H9 (cell line): ENCODE results near the gene ZBTB48. TPM values are rescaled to one million over a fixed set of nuclear protein-coding genes. Genes with fewer than 3 reads are reported as not detected.
A peak's percentile ranks its signal among the peaks of the same experiment; 100 is the strongest.

Source experiments
- DNase-seq: peaks from one replicate; pipeline ENCODE4 v3.0.0-alpha.2; 2017
- H2AFZ ChIP-seq: one replicate; pipeline ENCODE4 v1.6.1; 2013; ENCODE audit warnings: mild to moderate bottlenecking, low read length, control low read depth, moderate library complexity
- H2AK5ac ChIP-seq: 2 replicates; pipeline ENCODE4 v1.6.1; 2013; ENCODE audit warnings: low read length, control low read depth, mixed read lengths; ENCODE audit not compliant: insufficient read length
- H2BK120ac ChIP-seq: one replicate; pipeline ENCODE4 v1.6.1; 2013; ENCODE audit warnings: low read depth, mild to moderate bottlenecking, low read length, control low read depth, inconsistent platforms; ENCODE audit not compliant: poor library complexity, severe bottlenecking
- H2BK12ac ChIP-seq: 2 replicates; pipeline ENCODE4 v1.6.1; 2013; ENCODE audit warnings: low read length, control low read depth, mixed read lengths, low read depth; ENCODE audit not compliant: insufficient read length
- H2BK15ac ChIP-seq: 2 replicates; pipeline ENCODE4 v1.6.1; 2013; ENCODE audit warnings: low read depth, low read length, control low read depth
- H2BK20ac ChIP-seq: one replicate; pipeline ENCODE4 v1.6.1; 2013; ENCODE audit warnings: low read depth, mild to moderate bottlenecking, low read length, control low read depth, inconsistent platforms; ENCODE audit not compliant: poor library complexity, severe bottlenecking
- H2BK5ac ChIP-seq: 2 replicates; pipeline ENCODE4 v1.6.1; 2013; ENCODE audit warnings: low read length, control low read depth, mixed read lengths; ENCODE audit not compliant: insufficient read length
- H3K14ac ChIP-seq: 2 replicates; pipeline ENCODE4 v1.6.1; 2013; ENCODE audit warnings: low read length, control low read depth; ENCODE audit not compliant: insufficient read depth
- H3K18ac ChIP-seq: 2 replicates; pipeline ENCODE4 v1.6.1; 2013; ENCODE audit warnings: low read depth, mild to moderate bottlenecking, mixed read lengths, low read length, control low read depth; ENCODE audit not compliant: insufficient read length
- H3K23ac ChIP-seq: 2 replicates; pipeline ENCODE4 v1.6.1; 2013; ENCODE audit warnings: low read length, control low read depth, mixed read lengths, low read depth; ENCODE audit not compliant: insufficient read length
- H3K23me2 ChIP-seq: 2 replicates; pipeline ENCODE4 v1.6.1; 2013; ENCODE audit warnings: low read depth, mild to moderate bottlenecking, mixed read lengths, low read length, control low read depth; ENCODE audit not compliant: insufficient read length, poor library complexity, severe bottlenecking
- H3K27ac ChIP-seq: 2 replicates; pipeline ENCODE4 v1.5.1; 2013; ENCODE audit warnings: low read length, control low read depth, mixed read lengths, low read depth; ENCODE audit not compliant: insufficient read length
- H3K27me3 ChIP-seq: 2 replicates; pipeline ENCODE4 v1.6.1; 2013; ENCODE audit warnings: low read length, control low read depth, inconsistent platforms; ENCODE audit not compliant: insufficient read depth
- H3K4ac ChIP-seq: 2 replicates; pipeline ENCODE4 v1.6.1; 2013; ENCODE audit warnings: low read depth, mild to moderate bottlenecking, control low read depth, inconsistent platforms, low read length, moderate library complexity
- H3K4me1 ChIP-seq: 2 replicates; pipeline ENCODE4 v1.6.1; 2013; ENCODE audit warnings: low read length, control low read depth, inconsistent platforms; ENCODE audit not compliant: insufficient read depth
- H3K4me2 ChIP-seq: 2 replicates; pipeline ENCODE4 v1.6.1; 2013; ENCODE audit warnings: low read length, control low read depth, mixed read lengths; ENCODE audit not compliant: insufficient read length, insufficient read depth
- H3K56ac ChIP-seq: 2 replicates; pipeline ENCODE4 v1.6.1; 2013; ENCODE audit warnings: low read depth, mild to moderate bottlenecking, mixed read lengths, low read length, control low read depth; ENCODE audit not compliant: insufficient read length
- H3K79me1 ChIP-seq: 2 replicates; pipeline ENCODE4 v1.6.1; 2013; ENCODE audit warnings: low read depth, mild to moderate bottlenecking, moderate library complexity, low read length, control low read depth, inconsistent platforms; ENCODE audit not compliant: insufficient read depth, poor library complexity, severe bottlenecking
- H3K79me2 ChIP-seq: 2 replicates; pipeline ENCODE4 v1.6.1; 2013; ENCODE audit warnings: low read length, control low read depth, inconsistent platforms; ENCODE audit not compliant: insufficient read depth
- H3K9ac ChIP-seq: 2 replicates; pipeline ENCODE4 v1.6.1; 2013; ENCODE audit warnings: low read length, control low read depth, mixed read lengths; ENCODE audit not compliant: insufficient read length; ENCODE audit errors: extremely low read depth
- H3K9me3 ChIP-seq: one replicate; pipeline ENCODE4 v1.6.1; 2013; ENCODE audit warnings: low read depth, low read length, inconsistent platforms; ENCODE audit not compliant: control insufficient read depth
- H3T11ph ChIP-seq: one replicate; pipeline ENCODE4 v1.6.1; 2013; ENCODE audit warnings: mild to moderate bottlenecking, low read length, control low read depth, inconsistent platforms
- H4K20me1 ChIP-seq: one replicate; pipeline ENCODE4 v1.6.1; 2013; ENCODE audit not compliant: control insufficient read depth, insufficient read length, insufficient read depth
- H4K5ac ChIP-seq: 2 replicates; pipeline ENCODE4 v1.6.1; 2013; ENCODE audit warnings: low read depth, mild to moderate bottlenecking, mixed read lengths, low read length, control low read depth; ENCODE audit not compliant: insufficient read length
- H4K8ac ChIP-seq: replicated peaks from 2 replicates; pipeline ENCODE4 v1.6.1; 2013; ENCODE audit warnings: low read length, control low read depth, mixed read lengths, low read depth; ENCODE audit not compliant: insufficient read length
- H4K91ac ChIP-seq: 2 replicates; pipeline ENCODE4 v1.6.1; 2013; ENCODE audit warnings: low read depth, mild to moderate bottlenecking, moderate library complexity, mixed read lengths, low read length, control low read depth; ENCODE audit not compliant: insufficient read length
- H3K27ac Mint-ChIP-seq, 3 experiments: 2 replicates in 2 of 3; 3 replicates in 1 of 3; pipeline ENCODE4 v1.8.0; 2020 to 2021; ENCODE audit warnings: mixed read lengths in 3 of 3, mild to moderate bottlenecking in 1 of 3, moderate library complexity in 1 of 3
- H3K27me3 Mint-ChIP-seq: 2 replicates; pipeline ENCODE4 v1.8.0; 2021; ENCODE audit warnings: low read depth, mild to moderate bottlenecking, moderate library complexity, mixed read lengths
- H3K36me3 Mint-ChIP-seq, 3 experiments: 2 replicates in 2 of 3; 3 replicates in 1 of 3; pipeline ENCODE4 v1.8.0; 2020 to 2021; ENCODE audit warnings: low read depth in 3 of 3, mixed read lengths in 3 of 3; ENCODE audit not compliant: insufficient read depth in 1 of 3
- H3K4me1 Mint-ChIP-seq, 2 experiments: 2 replicates each; pipeline ENCODE4 v1.8.0; 2020; ENCODE audit warnings: mixed read lengths in 2 of 2
- H3K4me3 Mint-ChIP-seq, 2 experiments: 2 replicates in 1 of 2; 3 replicates in 1 of 2; pipeline ENCODE4 v1.8.0; 2020 to 2021; ENCODE audit warnings: mild to moderate bottlenecking in 2 of 2, mixed read lengths in 2 of 2, moderate library complexity in 1 of 2
- H3K9me3 Mint-ChIP-seq, 2 experiments: 2 replicates in 1 of 2; 3 replicates in 1 of 2; pipeline ENCODE4 v1.8.0; 2020; ENCODE audit warnings: mild to moderate bottlenecking in 2 of 2, mixed read lengths in 2 of 2, moderate library complexity in 1 of 2
- WGBS: extraction: QIAGEN DNeasy Blood & Tissue Kit; methylation state at CpG from one replicate; pipeline ENCODE4 v1.1.7; 2013; ENCODE audit warnings: missing lambda C conversion rate, low lambda C conversion rate, mixed read lengths; ENCODE audit not compliant: insufficient read length; ENCODE audit errors: extremely low coverage; 5-methylcytosine and 5-hydroxymethylcytosine counted together
- total RNA-seq: library from RNA; stranded (reverse); gene quantifications from 2 replicates; pipeline ENCODE4 v1.2.1, GENCODE V29; 2021
- TF ChIP-seq, protein P1 (sequence below): fragments of 200-600 bp; sonication (generic); conservative IDR thresholded peaks from 3 replicates; pipeline ENCODE4 v1.8.0; 2021; ENCODE audit warnings: antibody characterized with exemption, mild to moderate bottlenecking

Gene ZBTB48
- total RNA-seq, 1 experiment from 2014 or later = 33.2 TPM

DNA sequence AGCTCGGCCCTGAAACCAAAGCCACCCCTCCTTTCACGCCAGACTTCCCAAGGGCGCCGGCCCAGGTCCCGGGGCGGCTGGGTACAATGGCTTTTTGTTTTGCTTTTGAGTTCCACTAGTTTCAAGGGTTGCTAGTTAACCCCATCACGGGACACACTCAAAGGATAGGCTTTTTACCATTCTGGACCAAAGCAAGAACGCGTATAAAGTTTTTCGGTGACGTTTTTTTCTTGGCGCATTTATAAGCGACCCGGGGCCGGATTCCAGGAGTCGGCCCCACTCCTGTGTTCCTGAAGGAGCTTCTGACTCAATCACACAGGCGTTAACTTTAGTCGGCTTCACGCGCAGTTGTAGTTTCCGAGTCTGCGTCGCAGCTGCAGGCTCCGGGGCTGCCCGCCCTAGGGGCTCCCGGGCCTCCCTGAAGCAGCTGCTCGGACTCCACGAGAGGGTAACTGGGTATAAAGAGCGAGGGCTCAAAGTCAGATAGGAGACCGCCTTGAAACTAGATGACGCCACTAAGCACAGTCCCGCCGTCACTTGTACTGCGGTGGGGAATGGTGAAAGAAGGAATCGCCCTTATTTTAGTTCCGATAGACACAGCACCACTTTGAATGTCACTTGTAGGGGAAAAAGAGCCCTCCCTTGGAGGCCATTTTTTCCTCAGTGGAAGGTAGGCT lies 23.6 kb downstream of the ZBTB48 start:
- peak overlapping the region; percentile 69 for H3K9ac ChIP-seq
- H3K27me3 Mint-ChIP-seq = no peaks in the 10 kb centered on the region

More for the DNA sequence above, 23.6 kb downstream of the ZBTB48 start:
- H4K8ac ChIP-seq = no peak overlapping the region
- H4K91ac ChIP-seq = no peak overlapping the region
- peak overlapping the region; percentile 13 for H4K5ac ChIP-seq
- H2BK5ac ChIP-seq = no peak overlapping the region
- peak overlapping the region; percentile 68 for H2BK12ac ChIP-seq
- no peaks in the 10 kb centered on the region for H3K9me3 ChIP-seq
- Mint-ChIP-seq H3K4me1 (peaks cover 26 to 29% of the 10 kb centered on the region in 2 experiments), H3K9me3 (no peaks in the 10 kb centered on the region; a peak in 1 of 5 replicates), H3K4me3 (peak overlapping the region; percentile 64 to 76), H3K27ac (peak overlapping the region; percentile 87 to 98 (median 91); a peak in 4 of 7 replicates), H3K36me3 (peaks cover 7 to 20% (median 10%) of the 10 kb centered on the region in 3 experiments)
- H2BK20ac ChIP-seq = no peak overlapping the region
- H3K23me2 ChIP-seq = peaks cover 21% of the 10 kb centered on the region
- no peak overlapping the region for H3K23ac ChIP-seq
- H2AK5ac ChIP-seq = no peak overlapping the region
- H2BK15ac ChIP-seq = no peak overlapping the region
- TF ChIP-seq, protein P1, sequence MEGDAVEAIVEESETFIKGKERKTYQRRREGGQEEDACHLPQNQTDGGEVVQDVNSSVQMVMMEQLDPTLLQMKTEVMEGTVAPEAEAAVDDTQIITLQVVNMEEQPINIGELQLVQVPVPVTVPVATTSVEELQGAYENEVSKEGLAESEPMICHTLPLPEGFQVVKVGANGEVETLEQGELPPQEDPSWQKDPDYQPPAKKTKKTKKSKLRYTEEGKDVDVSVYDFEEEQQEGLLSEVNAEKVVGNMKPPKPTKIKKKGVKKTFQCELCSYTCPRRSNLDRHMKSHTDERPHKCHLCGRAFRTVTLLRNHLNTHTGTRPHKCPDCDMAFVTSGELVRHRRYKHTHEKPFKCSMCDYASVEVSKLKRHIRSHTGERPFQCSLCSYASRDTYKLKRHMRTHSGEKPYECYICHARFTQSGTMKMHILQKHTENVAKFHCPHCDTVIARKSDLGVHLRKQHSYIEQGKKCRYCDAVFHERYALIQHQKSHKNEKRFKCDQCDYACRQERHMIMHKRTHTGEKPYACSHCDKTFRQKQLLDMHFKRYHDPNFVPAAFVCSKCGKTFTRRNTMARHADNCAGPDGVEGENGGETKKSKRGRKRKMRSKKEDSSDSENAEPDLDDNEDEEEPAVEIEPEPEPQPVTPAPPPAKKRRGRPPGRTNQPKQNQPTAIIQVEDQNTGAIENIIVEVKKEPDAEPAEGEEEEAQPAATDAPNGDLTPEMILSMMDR = no peak
- peaks cover 18% of the 10 kb centered on the region; the same call in 1 of the 2 replicates for H3K79me2 ChIP-seq
- peak overlapping the region; percentile 46 for H3K27ac ChIP-seq
- peak overlapping the region; percentile 96 for H3K14ac ChIP-seq
- H3K79me1 ChIP-seq = no peaks in the 10 kb centered on the region
- no peak overlapping the region for H2AFZ ChIP-seq
- DNase-seq = peak; percentile 54
- peak overlapping the region; percentile 58 for H3K4me2 ChIP-seq
- peaks cover 2% of the 10 kb centered on the region for H4K20me1 ChIP-seq
- peak overlapping the region; percentile 99 for H2BK120ac ChIP-seq
- no peaks in the 10 kb centered on the region for H3K27me3 ChIP-seq
- no peaks in the 10 kb centered on the region for H3K4me1 ChIP-seq
- no CpG with 5 or more reads among the region's 36 CpGs for WGBS
- peak overlapping the region; percentile 78 for H3T11ph ChIP-seq
- no peak overlapping the region for H3K56ac ChIP-seq
- H3K4ac ChIP-seq = peak overlapping the region; percentile 93
- peak overlapping the region; percentile 97 for H3K18ac ChIP-seq
